Measurements from ENCODE around the gene PTPRK. TPM values are rescaled to one million over a fixed set of nuclear protein-coding genes. Genes with fewer than 3 reads are reported as not detected.

Gene PTPRK
- total RNA-seq, 2 experiments from 2014 or later: not detected

GRCh38 chr6:128528241-128528640 lies 7.8 kb upstream of the PTPRK start:
- Histone ChIP-seq H3K4me3 (ENCODE audit: low read depth, low read length, poor library complexity, severe bottlenecking) (no peak overlapping the region), H4K20me1 (ENCODE audit: insufficient read depth, low read length) (no peaks in the 10 kb centered on the region), H2AFZ (ENCODE audit: low read length) (no peak overlapping the region), H3K9me3 (ENCODE audit: low read length) (no peaks in the 10 kb centered on the region), H3K27ac (ENCODE audit: low read depth, low read length, poor library complexity, severe bottlenecking) (no peak overlapping the region), H3K4me2 (ENCODE audit: low read length) (no peak overlapping the region), H3K36me3 (ENCODE audit: insufficient read depth, low read length) (no peaks in the 10 kb centered on the region), H3K9me2 (ENCODE audit: insufficient read depth, low read length) (no peaks in the 10 kb centered on the region), H3K79me2 (ENCODE audit: insufficient read depth, low read depth, low read length) (no peaks in the 10 kb centered on the region), H3K4me1 (ENCODE audit: insufficient read depth, low read length, poor library complexity, severe bottlenecking) (no peaks in the 10 kb centered on the region)
- no TSS peak for BruUV-seq (replicated peaks)
- DNase-seq (ENCODE audit: low spot score): no peak
- ChIA-PET POLR2A (no interaction called here), CTCF (ENCODE audit: unreplicated experiment) (no interaction called here)
- TF ChIP-seq, protein P1, sequence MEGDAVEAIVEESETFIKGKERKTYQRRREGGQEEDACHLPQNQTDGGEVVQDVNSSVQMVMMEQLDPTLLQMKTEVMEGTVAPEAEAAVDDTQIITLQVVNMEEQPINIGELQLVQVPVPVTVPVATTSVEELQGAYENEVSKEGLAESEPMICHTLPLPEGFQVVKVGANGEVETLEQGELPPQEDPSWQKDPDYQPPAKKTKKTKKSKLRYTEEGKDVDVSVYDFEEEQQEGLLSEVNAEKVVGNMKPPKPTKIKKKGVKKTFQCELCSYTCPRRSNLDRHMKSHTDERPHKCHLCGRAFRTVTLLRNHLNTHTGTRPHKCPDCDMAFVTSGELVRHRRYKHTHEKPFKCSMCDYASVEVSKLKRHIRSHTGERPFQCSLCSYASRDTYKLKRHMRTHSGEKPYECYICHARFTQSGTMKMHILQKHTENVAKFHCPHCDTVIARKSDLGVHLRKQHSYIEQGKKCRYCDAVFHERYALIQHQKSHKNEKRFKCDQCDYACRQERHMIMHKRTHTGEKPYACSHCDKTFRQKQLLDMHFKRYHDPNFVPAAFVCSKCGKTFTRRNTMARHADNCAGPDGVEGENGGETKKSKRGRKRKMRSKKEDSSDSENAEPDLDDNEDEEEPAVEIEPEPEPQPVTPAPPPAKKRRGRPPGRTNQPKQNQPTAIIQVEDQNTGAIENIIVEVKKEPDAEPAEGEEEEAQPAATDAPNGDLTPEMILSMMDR (conservative IDR thresholded peaks at IDR 0.05; ENCODE audit: low read length): no peak
- TF ChIP-seq EZH2phosphoT487 (IDR thresholded peaks at IDR 0.05; ENCODE audit: borderline replicate concordance, low read depth, low read length): no peak
- intact Hi-C loops (cut with micrococcal nuclease; ENCODE audit: unreplicated experiment): no loop called here

GRCh38 chr6:128527375-128527774 lies 7.0 kb upstream of the PTPRK start:
- TF ChIP-seq, protein P1 (conservative IDR thresholded peaks at IDR 0.05; ENCODE audit: low read length): no peak
- no peak for TF ChIP-seq EZH2phosphoT487 (IDR thresholded peaks at IDR 0.05; ENCODE audit: borderline replicate concordance, low read depth, low read length)
- intact Hi-C loops (cut with micrococcal nuclease; ENCODE audit: unreplicated experiment): no loop called here

DNA sequence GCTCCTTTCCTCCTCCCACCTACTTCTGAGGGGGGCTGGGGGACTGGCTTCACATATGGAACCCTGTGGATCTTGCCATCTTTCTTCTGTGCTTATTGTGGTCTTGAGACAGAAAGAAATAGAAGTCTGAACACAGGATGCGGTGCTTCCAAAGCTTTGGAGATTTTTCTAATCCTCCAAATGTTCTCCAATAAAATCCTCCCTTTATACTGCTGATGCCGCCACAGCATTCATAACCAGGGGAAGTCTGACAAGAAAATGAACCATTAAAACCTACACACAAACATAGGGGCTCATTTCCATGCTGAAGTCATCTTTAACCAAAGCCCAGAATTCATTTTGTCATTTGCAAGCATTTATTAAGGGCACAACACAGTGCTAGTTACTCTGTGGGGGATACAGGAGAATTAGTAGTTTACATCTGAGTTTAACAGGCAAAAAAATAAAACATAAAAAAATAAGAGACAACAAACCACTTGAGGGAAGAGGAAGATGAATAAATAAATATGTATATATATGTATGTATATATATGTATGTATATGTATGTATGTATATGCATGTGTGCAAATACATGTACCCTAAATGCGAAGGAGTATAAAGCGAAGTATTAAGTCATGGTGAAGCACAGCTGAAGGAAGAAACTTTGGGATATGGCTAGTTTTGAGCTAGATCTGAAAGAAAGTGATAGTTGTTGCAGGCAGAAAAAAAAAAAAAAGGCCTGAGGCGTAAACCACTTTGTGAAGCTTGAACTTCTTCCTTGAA lies 5.9 kb upstream of the PTPRK start:
- no peak overlapping the region for H2AFZ ChIP-seq (ENCODE audit: low read length)

More at GRCh38 chr6:128527375-128527774, 7.0 kb upstream of the PTPRK start:
- Histone ChIP-seq H3K4me2 (ENCODE audit: low read length) (no peak overlapping the region), H3K79me2 (ENCODE audit: insufficient read depth, low read depth, low read length) (no peaks in the 10 kb centered on the region), H3K36me3 (ENCODE audit: insufficient read depth, low read length) (no peaks in the 10 kb centered on the region), H3K9me2 (ENCODE audit: insufficient read depth, low read length) (no peaks in the 10 kb centered on the region), H3K27ac (ENCODE audit: low read depth, low read length, poor library complexity, severe bottlenecking) (no peak overlapping the region), H3K9me3 (ENCODE audit: low read length) (no peaks in the 10 kb centered on the region), H4K20me1 (ENCODE audit: insufficient read depth, low read length) (no peaks in the 10 kb centered on the region), H3K4me3 (ENCODE audit: low read depth, low read length, poor library complexity, severe bottlenecking) (no peak overlapping the region), H3K4me1 (ENCODE audit: insufficient read depth, low read length, poor library complexity, severe bottlenecking) (no peaks in the 10 kb centered on the region), H2AFZ (ENCODE audit: low read length) (no peak overlapping the region)
- CTCF ChIA-PET (ENCODE audit: unreplicated experiment): no interaction called here
- DNase-seq (ENCODE audit: low spot score): no peak
- no TSS peak for BruUV-seq (replicated peaks)
- POLR2A ChIA-PET: interaction anchor here (1.0 kb wide), 1 partner anchor 13 kb away, joined by 4 read pairs; no protein-coding TSS in a partner anchor

More for the DNA sequence above, 5.9 kb upstream of the PTPRK start:
- POLR2A ChIA-PET: interaction anchor here (0.6 to 1.0 kb wide), 2 partner anchors 9 to 14 kb away, joined by 3 to 4 read pairs; no protein-coding TSS in a partner anchor
- intact Hi-C loops (cut with micrococcal nuclease; ENCODE audit: unreplicated experiment): no loop called here
- BruUV-seq (replicated peaks): no TSS peak
- CTCF ChIA-PET (ENCODE audit: unreplicated experiment): no interaction called here
- Histone ChIP-seq H3K9me2 (ENCODE audit: insufficient read depth, low read length) (no peaks in the 10 kb centered on the region), H4K20me1 (ENCODE audit: insufficient read depth, low read length) (no peaks in the 10 kb centered on the region), H3K9me3 (ENCODE audit: low read length) (no peaks in the 10 kb centered on the region), H3K4me3 (ENCODE audit: low read depth, low read length, poor library complexity, severe bottlenecking) (no peak overlapping the region), H3K27ac (ENCODE audit: low read depth, low read length, poor library complexity, severe bottlenecking) (no peak overlapping the region), H3K79me2 (ENCODE audit: insufficient read depth, low read depth, low read length) (no peaks in the 10 kb centered on the region), H3K36me3 (ENCODE audit: insufficient read depth, low read length) (no peaks in the 10 kb centered on the region), H3K4me2 (ENCODE audit: low read length) (no peak overlapping the region), H3K4me1 (ENCODE audit: insufficient read depth, low read length, poor library complexity, severe bottlenecking) (no peaks in the 10 kb centered on the region)
- TF ChIP-seq, protein P1 (conservative IDR thresholded peaks at IDR 0.05; ENCODE audit: low read length): no peak
- TF ChIP-seq EZH2phosphoT487 (IDR thresholded peaks at IDR 0.05; ENCODE audit: borderline replicate concordance, low read depth, low read length): no peak
- no peak for DNase-seq (ENCODE audit: low spot score)
